Hepatocyte (in vitro differentiated cells): ENCODE data around the gene COL4A2.

Experiments
- CTCF ChIP-seq: fragments of 200-600 bp; sonication (generic); IDR thresholded peaks from 2 replicates; pipeline ENCODE4 v1.5.1; 2016; ENCODE audit warnings: antibody characterized with exemption, mild to moderate bottlenecking; ENCODE audit not compliant: poor library complexity
- EZH2phosphoT487 ChIP-seq: fragments of 200-600 bp; sonication (generic); IDR thresholded peaks from one replicate; pipeline ENCODE4 v1.6.1; 2018; ENCODE audit warnings: antibody characterized with exemption, mild to moderate bottlenecking, low read depth, moderate library complexity; ENCODE audit not compliant: unreplicated experiment, severe bottlenecking

GRCh38 chr13:110503037-110503901 is 196.2 kb downstream of the COL4A2 start:
- no peak for TF ChIP-seq CTCF
- TF ChIP-seq EZH2phosphoT487, result no peak
